ENCODE data around the gene APLN. TPM values are rescaled to one million over a fixed set of nuclear protein-coding genes. Genes with fewer than 3 reads are reported as not detected.

The APLN gene
- total and polyA plus RNA-seq, 9 of the 15 experiments (the other 6 are each of a cell fraction or from before 2014, with no cell fraction given), result 0.04 to 0.06 TPM; not detected in 7

DNA sequence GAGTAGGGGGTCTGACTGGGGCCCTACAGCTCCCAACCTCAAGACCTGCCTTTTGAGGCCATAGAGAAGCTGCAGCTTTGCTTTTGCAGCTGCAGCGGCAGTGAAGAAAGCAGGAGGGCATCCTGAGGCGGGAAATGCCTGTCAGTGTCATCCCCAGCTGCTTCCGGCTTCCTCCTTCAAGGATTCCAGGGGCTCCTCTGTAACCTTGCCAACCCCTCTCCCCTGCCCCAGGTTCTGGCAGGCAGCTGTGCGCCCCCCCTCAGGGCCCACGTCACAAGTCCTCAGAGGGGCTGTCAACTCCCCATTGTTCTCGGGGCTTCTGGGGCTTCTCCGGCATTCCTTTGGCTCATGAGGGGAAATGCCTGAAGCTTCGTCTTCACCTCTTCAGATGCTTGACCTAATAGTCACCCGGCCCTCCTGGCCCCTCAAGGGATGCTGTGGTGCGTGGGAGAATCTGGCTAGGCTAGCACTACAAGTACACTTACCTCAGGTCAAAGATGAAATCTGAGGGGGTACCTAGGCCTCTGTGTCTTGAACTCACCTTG, 31.9 kb downstream of the APLN start:
- Histone ChIP-seq H3K4me2 (ENCODE audit: insufficient read depth, low read length) (no peak overlapping the region), H3K36me3 (ENCODE audit: control insufficient read depth, insufficient read depth, low read length) (no peaks in the 10 kb centered on the region), H3K4me3 (no peak overlapping the region), H3K27me3 (ENCODE audit: control insufficient read depth in 2 of 2, insufficient read depth in 2 of 2, low read length in 2 of 2) (no peaks in the 10 kb centered on the region), H3K79me2 (ENCODE audit: control insufficient read depth, insufficient read depth, low read length) (no peaks in the 10 kb centered on the region), H4K20me1 (replicated peaks; ENCODE audit: control insufficient read depth, insufficient read depth, low read length) (no peaks in the 10 kb centered on the region), H3K4me1 (replicated peaks in 1 of 2; ENCODE audit: control insufficient read depth in 2 of 2, insufficient read depth in 2 of 2, low read length in 2 of 2) (no peaks in the 10 kb centered on the region), H3K9ac (ENCODE audit: insufficient read depth in 1 of 2, low read depth in 2 of 2, low read length in 2 of 2) (no peak overlapping the region), H3K27ac (ENCODE audit: extremely low read depth, low read depth, low read length) (no peak overlapping the region), H2AFZ (ENCODE audit: low read depth, low read length) (no peak overlapping the region), H3K9me1 (ENCODE audit: control insufficient read depth, insufficient read depth, low read length) (no peaks in the 10 kb centered on the region), H3K9me3 (replicated peaks; ENCODE audit: control insufficient read depth, insufficient read depth, low read depth, low read length) (no peaks in the 10 kb centered on the region)
- ATAC-seq (no peak), DNase-seq (ENCODE audit: extremely low read depth in 1 of 4, low spot score in 3 of 4) (no peak), FAIRE-seq (no peak)
- BruUV-seq (replicated peaks), result no TSS peak
- in situ Hi-C loops (cut with MboI) (no loop called here), intact Hi-C loops (cut with micrococcal nuclease) (no loop called here)
- WGBS (ENCODE audit: insufficient coverage, low coverage, missing lambda C conversion rate), result 38% methylated on average over 6 of the region's 10 CpGs
- TF ChIP-seq E2F6 (IDR thresholded peaks at IDR 0.05; ENCODE audit: borderline replicate concordance in 1 of 2, extremely low read depth in 1 of 2, insufficient read depth in 1 of 2, insufficient read length in 1 of 2, low read depth in 1 of 2, low read length in 1 of 2, poor library complexity in 1 of 2, severe bottlenecking in 1 of 2) (peak in 1 of 2 experiments; percentile 12), HOMEZ (CRISPR knock-in tag; IDR thresholded peaks at IDR 0.05) (no peak)
- CTCF ChIA-PET (ENCODE audit: low intra/inter-chr PET ratio), result no interaction called here
- POLR2A ChIA-PET, result interaction anchor here (1.1 kb wide), 1 partner anchor 13 kb away, joined by 3 read pairs; no protein-coding TSS in a partner anchor
